NCI-H1105 (cell line): ENCODE results near the gene PRB4.
"Not testable (repeated sequence)": the region's sequence is repeated elsewhere in the genome, so short reads cannot be mapped to it uniquely, and the experiment has no call there.

ENCODE experiments used
- DNase-seq: peaks from one replicate; lab custom pipeline; 2025; lab: John Stamatoyannopoulos, UW

The PRB4 gene

DNA sequence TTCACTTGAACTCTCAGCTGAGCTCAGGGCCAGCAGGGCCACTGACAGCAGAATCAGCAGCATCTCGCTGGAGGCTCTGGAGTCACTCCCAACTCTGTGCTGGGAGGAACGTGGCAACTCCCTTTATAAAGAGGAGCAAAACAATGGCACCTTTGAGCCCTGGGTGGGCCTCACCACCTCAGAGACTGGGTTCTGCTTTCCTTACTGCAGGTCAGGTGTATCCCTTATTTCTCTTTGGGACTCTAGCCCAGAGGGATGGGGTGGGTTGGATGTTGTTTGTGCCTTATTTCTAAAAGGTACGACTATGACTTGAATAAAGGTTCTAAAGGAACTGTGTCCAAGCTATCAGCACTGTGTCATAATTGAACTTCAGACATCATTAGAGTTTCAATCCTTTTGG lies at the start of gene PRB4:
TSS of gene PRB4 (minus strand) at position 101 of the 400 bp plus-strand sequence. CDS start at position 63, 38 bp downstream.
- no peak for DNase-seq

DNA sequence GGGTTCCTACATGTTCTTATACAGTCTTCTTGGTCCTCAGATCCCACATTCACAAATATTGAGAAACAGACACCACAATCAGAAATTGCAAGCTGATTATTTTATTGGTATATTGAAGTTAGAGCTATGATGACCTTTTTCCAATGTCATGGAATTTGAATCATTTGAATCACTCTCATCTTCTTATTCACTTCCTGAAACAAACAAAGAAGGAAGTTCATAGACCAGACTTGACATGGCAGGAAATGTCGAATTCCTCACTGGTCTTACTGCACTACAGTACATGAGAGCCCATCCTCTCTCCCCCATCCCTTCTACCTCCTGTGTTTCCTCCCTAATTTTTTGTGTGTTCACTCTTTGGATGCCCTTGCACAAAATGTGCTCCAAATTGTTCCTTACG lies 41.5 kb upstream of the PRB4 start:
- DNase-seq, result not testable (repeated sequence)

DNA sequence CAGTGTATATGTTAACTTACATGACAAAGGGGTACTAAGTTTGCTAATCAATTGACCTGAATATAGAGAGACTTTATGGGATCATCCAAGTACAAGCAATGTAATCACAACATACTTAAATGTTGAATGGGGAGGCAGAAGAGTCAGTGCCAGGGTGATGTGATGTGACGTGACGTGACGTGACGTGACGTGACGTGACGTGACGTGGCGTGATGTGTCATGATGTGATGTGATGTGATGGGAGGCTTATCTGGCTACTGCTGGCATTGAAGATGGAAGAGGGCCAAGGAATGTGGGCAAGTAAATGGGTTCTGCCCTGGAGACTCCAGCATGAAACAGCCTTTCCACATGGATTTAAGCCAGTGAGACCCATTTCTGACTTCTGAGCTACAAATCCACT lies 38.2 kb upstream of the PRB4 start:
- DNase-seq, result no peak

DNA sequence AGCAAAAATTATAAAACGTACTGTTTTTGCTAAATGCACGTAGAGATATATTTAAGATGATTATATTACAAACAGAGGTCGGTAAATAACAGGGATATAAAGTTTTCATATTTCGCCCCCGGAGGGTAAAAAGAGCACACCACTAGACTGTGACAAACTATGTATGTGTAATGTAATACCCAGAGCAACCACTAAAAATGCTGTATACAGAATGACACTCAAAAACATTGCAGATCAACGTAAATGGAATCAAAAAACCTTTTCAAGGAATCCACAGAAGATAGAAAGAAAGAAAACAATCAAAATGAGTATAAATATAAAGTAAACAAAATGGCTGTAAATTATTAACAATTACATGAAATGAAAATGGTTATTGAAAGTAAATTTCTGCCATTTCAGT lies 37.6 kb upstream of the PRB4 start:
- DNase-seq, result no peak

DNA sequence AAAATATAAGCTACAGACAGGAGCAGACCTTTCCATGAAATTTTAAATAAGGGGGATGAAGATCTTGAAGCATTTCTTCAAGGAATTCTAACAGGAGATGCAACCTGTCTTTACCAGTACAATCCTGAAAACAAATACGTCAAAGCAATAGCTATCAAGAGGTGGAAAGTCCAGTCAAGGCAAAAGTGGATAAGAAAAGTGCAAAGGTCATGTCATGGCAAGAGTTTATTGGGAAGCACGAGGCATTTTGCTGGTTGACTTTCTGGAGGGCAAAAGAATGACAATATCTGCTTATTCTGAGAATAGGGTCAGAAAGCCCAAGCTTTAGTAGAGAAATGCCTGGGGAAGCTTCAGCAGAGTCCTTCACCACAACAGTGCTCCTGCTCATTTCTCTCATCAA lies 34.3 kb upstream of the PRB4 start:
- DNase-seq, result no peak

DNA sequence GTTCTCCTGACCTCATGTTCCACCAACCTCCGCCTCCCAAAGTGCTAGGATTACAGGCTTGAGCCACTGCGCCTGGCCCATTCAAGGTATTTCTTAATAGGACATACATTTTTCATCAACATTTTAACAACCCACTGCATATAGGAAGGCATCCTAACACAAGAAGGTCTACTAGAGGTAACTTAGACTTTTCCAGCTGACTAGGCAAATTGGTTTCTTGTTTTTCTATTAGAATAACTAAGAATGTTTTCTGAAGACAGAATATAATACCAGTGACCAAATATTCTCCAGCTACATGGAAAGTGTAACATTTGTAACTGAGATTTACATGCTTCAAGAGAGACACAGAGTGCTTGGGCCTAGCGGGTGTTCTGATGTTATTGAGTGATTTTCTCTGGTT lies 14.2 kb upstream of the PRB4 start:
- DNase-seq, result no peak

DNA sequence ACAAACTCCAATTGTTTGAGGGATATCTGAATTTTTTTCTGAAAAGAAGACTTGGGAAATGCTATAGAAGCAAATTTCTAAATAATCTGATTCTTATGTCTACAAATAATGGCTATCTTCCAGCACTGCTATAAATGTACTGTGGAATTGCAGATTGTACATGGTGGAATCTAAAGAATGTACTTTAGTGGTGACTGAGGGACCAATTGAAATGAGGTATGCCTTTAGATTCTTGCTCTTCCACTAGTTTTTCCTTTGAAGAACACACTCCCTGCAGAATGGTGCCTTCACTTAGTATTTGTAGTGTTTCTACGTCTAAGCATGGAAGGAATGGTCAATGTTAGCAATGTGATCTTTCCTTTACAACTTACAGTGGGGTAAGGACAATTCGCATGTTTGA lies 11.7 kb upstream of the PRB4 start:
- DNase-seq, result no peak

DNA sequence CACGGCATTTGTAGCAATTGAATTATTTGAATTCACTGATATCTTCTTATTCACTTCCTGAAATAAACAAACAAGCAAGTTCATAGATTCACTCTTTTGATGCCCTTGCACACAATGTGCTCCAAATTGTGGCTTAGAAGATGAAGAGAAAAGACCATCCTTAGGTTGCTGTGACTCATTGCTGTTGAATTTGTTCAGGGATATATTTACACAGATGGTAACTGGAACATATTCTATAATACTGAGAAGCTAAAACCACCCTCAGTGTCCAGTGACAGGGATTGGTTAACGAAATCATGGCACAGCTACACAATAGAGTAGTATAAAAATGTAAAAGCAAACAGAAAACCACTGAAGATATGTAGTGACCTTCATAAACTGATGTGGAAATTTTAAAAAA lies 3.1 kb downstream of the PRB4 start:
- DNase-seq, result no peak

DNA sequence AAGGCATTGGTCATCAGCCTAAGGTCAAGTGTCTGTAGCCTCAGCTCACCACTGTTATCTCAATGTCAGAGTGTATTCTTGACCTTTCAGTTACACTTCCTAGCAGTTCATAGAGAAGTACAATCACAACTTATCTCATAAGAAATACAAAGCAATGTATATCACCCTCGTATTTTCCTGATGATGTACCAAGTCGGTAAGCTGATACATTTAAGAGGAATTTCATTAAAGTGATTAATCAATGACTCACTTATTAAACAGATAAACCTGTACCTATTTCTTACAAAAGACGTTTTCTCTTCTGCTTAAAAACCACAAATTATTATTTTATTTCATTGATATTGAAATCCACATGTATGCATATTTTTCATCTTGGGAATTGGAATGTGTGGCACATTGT lies 36.8 kb downstream of the PRB4 start:
- DNase-seq, result no peak

DNA sequence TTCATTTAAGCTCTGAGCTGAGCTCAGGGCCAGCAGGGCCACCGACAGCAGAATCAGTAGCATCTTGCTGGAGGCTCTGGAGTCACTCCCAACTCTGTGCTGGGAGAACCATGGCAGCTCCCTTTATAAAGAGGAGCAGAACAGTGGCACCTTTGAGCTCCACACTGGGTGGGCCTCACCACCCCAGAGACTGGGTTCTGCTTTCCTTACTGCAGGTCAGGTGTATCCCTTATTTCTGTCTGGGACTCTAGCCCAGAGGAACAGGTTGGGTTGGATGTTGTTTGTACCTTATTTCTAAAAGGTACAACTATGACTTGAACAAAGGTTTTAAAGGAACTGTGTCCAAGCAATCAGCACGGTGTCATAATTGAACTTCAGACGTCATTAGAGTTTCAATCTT lies 40.6 kb downstream of the PRB4 start, which contains the start of gene PRB3:
TSS of gene PRB3 (minus strand) at position 101 of the 400 bp plus-strand sequence. CDS start at position 63, 38 bp downstream.
- no peak for DNase-seq

DNA sequence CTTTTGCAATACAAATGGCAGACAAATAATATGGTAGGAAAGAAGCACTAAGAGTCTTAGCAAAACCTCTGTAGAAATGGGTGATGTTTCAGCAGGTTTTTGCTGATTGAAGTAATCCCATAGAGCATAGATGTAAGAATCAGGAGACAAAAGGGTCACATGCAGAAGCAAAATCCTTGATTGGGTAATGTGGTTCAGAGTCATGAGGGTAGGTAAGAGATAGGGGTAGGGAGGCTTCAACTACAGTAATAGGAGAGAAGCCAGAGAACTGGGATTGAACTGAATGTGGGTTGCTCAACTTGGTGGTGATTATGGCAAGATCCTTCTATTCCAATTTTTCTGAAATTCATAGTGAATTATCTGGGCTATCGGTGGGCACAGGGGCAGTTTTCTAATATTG lies 45.7 kb downstream of the PRB4 start:
- no peak for DNase-seq
